Stomach smooth muscle (tissue), 2 donors: ENCODE measurements around the gene UBASH3A.

ENCODE experiments used
- H3K27ac ChIP-seq: one replicate; pipeline ENCODE4 v1.7.0; 2013; ENCODE audit warnings: mild to moderate bottlenecking, low read length, inconsistent platforms
- H3K27me3 ChIP-seq, 2 donors: one replicate each; pipeline ENCODE4 v1.7.0; 2013; ENCODE audit warnings: low read length in 2 of 2; ENCODE audit not compliant: insufficient read depth in 2 of 2, control insufficient read depth in 1 of 2
- H3K36me3 ChIP-seq, 2 donors: one replicate each; pipeline ENCODE4 v1.7.0; 2013; ENCODE audit warnings: low read length in 2 of 2; ENCODE audit not compliant: control insufficient read depth in 2 of 2, insufficient read depth in 2 of 2
- H3K4me1 ChIP-seq: one replicate; pipeline ENCODE4 v1.7.0; 2013; ENCODE audit warnings: low read length; ENCODE audit not compliant: control insufficient read depth, insufficient read depth
- H3K4me3 ChIP-seq, 2 donors: one replicate each; pipeline ENCODE4 v1.7.0; 2013; ENCODE audit warnings: low read length in 2 of 2
- H3K9ac ChIP-seq, 2 donors: one replicate each; pipeline ENCODE4 v1.7.0; 2013; ENCODE audit warnings: low read length in 2 of 2, mild to moderate bottlenecking in 1 of 2
- H3K9me3 ChIP-seq, 2 donors: one replicate each; pipeline ENCODE4 v1.7.0; 2013; ENCODE audit warnings: low read length in 2 of 2; ENCODE audit not compliant: control insufficient read depth in 2 of 2
- donor health status: healthy.
- donor health status: Pancreatic carcinoma.

UBASH3A gene

GRCh38 chr21:42448686-42449085 lies 45.0 kb downstream of the UBASH3A start:
- Histone ChIP-seq H3K36me3 (no peaks in the 10 kb centered on the region), H3K4me1 (no peaks in the 10 kb centered on the region), H3K27ac (no peak overlapping the region), H3K27me3 (peaks cover 4 to 13% of the 10 kb centered on the region in 2 donors), H3K9me3 (no peaks in the 10 kb centered on the region), H3K9ac (no peak overlapping the region), H3K4me3 (no peak overlapping the region)

DNA sequence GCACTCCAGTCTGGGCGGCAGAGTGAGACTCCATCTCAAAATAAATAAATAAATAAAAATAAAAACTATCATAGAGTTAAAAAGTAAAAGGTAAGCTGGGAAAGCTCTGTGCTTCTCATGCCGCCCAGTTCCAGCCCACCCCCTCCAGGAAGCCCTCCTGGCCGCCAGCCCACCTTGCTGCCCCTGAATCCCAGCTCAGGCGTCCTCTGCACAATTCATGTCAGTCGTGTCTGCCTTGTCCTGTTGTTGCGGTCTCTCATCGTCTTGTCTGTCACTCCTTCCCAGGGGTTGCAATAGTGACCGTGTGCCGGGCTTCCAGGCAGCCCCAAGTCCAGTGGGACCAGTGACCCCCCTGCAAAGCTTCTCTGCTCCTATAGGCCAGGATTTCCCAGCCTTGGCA lies 48.2 kb downstream of the UBASH3A start:
- Histone ChIP-seq H3K36me3 (no peaks in the 10 kb centered on the region), H3K27me3 (peaks cover 4 to 11% of the 10 kb centered on the region in 2 donors), H3K4me3 (no peak overlapping the region), H3K27ac (no peak overlapping the region), H3K4me1 (no peaks in the 10 kb centered on the region), H3K9me3 (no peaks in the 10 kb centered on the region), H3K9ac (no peak overlapping the region)

- peaks cover 4 to 9% of the 10 kb centered on the region in 2 donors for H3K27me3 ChIP-seq
- H3K4me1 ChIP-seq: no peaks in the 10 kb centered on the region
- no peak overlapping the region for H3K9ac ChIP-seq
- no peaks in the 10 kb centered on the region for H3K9me3 ChIP-seq
- no peak overlapping the region for H3K27ac ChIP-seq
- H3K36me3 ChIP-seq: no peaks in the 10 kb centered on the region
- no peak overlapping the region for H3K4me3 ChIP-seq
These were observed 48.9 kb downstream of the UBASH3A start for GRCh38 chr21:42452401-42453223.

DNA sequence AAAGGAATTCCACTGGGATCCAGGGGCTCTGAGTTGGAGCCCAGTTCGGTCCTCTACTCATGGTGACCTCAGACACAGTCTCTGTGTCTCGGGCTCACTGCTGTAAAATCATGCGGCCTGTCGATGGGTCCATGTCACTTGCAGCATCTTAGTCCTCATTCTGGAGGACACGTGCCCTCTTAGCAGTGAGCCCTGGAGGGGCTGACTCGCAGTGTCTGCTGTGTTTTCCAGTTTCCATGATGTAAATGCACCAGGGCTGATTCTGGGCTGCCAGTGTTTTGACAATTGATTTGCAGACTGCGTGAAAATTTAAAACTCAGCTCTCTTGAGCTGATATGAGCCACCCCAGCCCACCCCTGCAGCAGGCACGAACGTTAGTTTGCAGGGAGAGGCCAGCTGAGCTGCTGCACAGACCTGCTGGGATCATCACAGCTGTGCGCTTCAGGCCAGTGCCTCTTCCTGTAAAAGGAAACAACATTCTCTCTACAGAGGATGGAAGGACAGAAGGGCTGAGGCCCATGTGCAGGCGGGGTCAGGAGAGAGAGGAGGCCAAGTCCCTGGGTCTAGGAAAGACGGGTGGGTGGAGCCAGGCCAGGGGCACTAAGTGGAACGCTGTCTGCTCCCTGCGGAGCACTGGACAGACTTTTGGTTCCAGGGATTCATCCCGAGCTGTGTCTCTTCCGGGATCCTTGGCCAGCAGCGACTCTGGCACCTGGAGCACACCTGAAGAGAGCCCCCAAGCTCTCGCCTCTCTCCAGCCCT lies 49.7 kb downstream of the UBASH3A start:
- Histone ChIP-seq H3K9me3 (no peaks in the 10 kb centered on the region), H3K4me3 (no peak overlapping the region), H3K27ac (no peak overlapping the region), H3K9ac (no peak overlapping the region), H3K27me3 (peaks cover 6 to 9% of the 10 kb centered on the region in 2 donors), H3K36me3 (no peaks in the 10 kb centered on the region), H3K4me1 (no peaks in the 10 kb centered on the region)

GRCh38 chr21:42453986-42454570 lies 50.4 kb downstream of the UBASH3A start:
- Histone ChIP-seq H3K27ac (no peak overlapping the region), H3K4me1 (no peaks in the 10 kb centered on the region), H3K36me3 (no peaks in the 10 kb centered on the region), H3K27me3 (peaks cover 6 to 7% of the 10 kb centered on the region in 2 donors), H3K4me3 (no peak overlapping the region), H3K9me3 (no peaks in the 10 kb centered on the region), H3K9ac (no peak overlapping the region)

- Histone ChIP-seq H3K4me1 (no peaks in the 10 kb centered on the region), H3K9ac (no peak overlapping the region), H3K4me3 (no peak overlapping the region), H3K27ac (no peak overlapping the region), H3K27me3 (peaks cover 6 to 7% of the 10 kb centered on the region in 2 donors), H3K9me3 (no peaks in the 10 kb centered on the region), H3K36me3 (no peaks in the 10 kb centered on the region)
These were observed 51.1 kb downstream of the UBASH3A start for GRCh38 chr21:42454786-42455185.

GRCh38 chr21:42455196-42455595 lies 51.5 kb downstream of the UBASH3A start:
- Histone ChIP-seq H3K36me3 (no peaks in the 10 kb centered on the region), H3K27me3 (peaks cover 6 to 7% of the 10 kb centered on the region in 2 donors), H3K9ac (no peak overlapping the region), H3K9me3 (no peaks in the 10 kb centered on the region), H3K4me1 (no peaks in the 10 kb centered on the region), H3K4me3 (no peak overlapping the region), H3K27ac (no peak overlapping the region)

DNA sequence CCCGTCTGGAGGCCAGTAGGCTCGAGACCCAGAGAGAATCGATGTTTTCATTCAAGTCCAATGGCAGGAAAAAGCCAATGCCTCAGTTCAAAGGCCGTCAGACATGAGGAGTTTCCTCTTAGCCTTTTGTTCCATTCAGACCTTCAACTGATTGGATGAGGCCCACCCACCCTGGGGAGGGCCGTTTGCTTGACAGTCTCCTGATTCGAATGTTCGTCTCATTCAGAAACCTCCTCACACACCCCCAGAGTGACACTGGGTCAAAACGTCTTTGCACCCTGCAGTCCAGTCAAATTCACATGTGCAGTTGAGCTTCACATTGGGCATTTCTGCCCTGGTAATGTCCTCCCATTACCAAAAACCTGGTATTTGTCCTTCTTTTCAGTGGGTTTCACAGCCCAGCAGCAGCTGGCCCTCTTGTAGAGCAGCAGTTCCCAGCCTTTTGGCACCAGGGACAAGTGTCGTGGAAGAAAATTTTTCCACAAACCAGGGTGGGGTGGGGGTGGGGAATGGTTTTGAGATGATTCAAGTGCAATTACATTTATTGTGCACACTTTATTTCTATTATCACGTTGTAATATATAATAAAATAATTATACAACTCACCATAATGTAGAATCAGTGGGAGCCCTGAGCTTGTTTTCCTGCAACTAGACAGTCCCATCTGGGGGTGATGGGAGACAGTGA lies 52.2 kb downstream of the UBASH3A start:
- Histone ChIP-seq H3K27ac (no peak overlapping the region), H3K9ac (no peak overlapping the region), H3K36me3 (no peaks in the 10 kb centered on the region), H3K27me3 (peaks cover 6 to 7% of the 10 kb centered on the region in 2 donors), H3K9me3 (no peaks in the 10 kb centered on the region), H3K4me1 (no peaks in the 10 kb centered on the region), H3K4me3 (no peak overlapping the region)

DNA sequence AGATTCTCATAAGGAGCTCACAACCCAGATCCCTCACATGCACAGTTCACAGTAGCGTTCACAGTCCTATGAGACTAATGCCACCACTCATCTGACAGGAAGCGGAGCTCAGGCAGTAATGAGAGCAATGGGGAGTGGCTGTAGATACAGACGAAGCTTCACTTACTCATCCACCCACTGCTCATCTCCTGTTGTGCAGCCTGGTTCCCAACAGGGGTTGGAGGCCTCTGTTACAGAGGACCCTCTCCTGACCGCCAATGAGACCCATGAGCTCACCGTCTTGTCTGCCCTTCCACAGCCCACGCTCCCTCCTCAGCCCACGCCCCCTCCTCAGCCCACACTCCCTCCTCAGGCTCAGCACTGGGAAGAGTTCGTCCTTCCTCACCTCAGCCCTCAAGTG lies 52.8 kb downstream of the UBASH3A start:
- no peak overlapping the region for H3K4me3 ChIP-seq
- no peak overlapping the region for H3K27ac ChIP-seq
- no peaks in the 10 kb centered on the region for H3K9me3 ChIP-seq
- H3K27me3 ChIP-seq: peaks cover 6 to 7% of the 10 kb centered on the region in 2 donors
- no peaks in the 10 kb centered on the region for H3K36me3 ChIP-seq
- no peaks in the 10 kb centered on the region for H3K4me1 ChIP-seq
- H3K9ac ChIP-seq: no peak overlapping the region

GRCh38 chr21:42459082-42459460 lies 55.4 kb downstream of the UBASH3A start:
- H3K27ac ChIP-seq: no peak overlapping the region
- H3K4me3 ChIP-seq: no peak overlapping the region
- H3K4me1 ChIP-seq: no peaks in the 10 kb centered on the region
- no peaks in the 10 kb centered on the region for H3K9me3 ChIP-seq
- H3K9ac ChIP-seq: no peak overlapping the region
- H3K27me3 ChIP-seq: peaks cover 3% of the 10 kb centered on the region in 2 donors
- H3K36me3 ChIP-seq: no peaks in the 10 kb centered on the region
